Endothelial cell of umbilical vein (primary cell): ENCODE results near the gene CRACR2B. TPM values are rescaled to one million over a fixed set of nuclear protein-coding genes. Genes with fewer than 3 reads are reported as not detected.

ENCODE experiments used
- BruUV-seq: library from RNA; stranded (reverse); fragments of 400-500 nt; replicated peaks from 2 replicates; lab custom pipeline; 2021; lab: Mats Ljungman, UMichigan
- CTCF ChIA-PET: fragments of 300-600, 350-600 bp; sonication (Branson Sonifier 250); formaldehyde crosslinking; loops from one replicate; lab custom pipeline; 2021; ENCODE audit warnings: antibody characterized with exemption, inconsistent platforms; lab: Charles Lee
- POLR2A ChIA-PET: fragments of 300-600, 350-600 bp; sonication (Branson Sonifier 250); formaldehyde crosslinking; loops from one replicate; lab custom pipeline; 2021; ENCODE audit warnings: antibody characterized with exemption, inconsistent platforms; lab: Charles Lee
- DNase-seq: peaks from one replicate; pipeline ENCODE4 v3.0.0-alpha.2; 2011; ENCODE audit warnings: low read depth, low spot score
- FAIRE-seq: peaks from 2 replicates; lab custom pipeline; 2011; peaks lifted over from hg19 to GRCh38; lab: Jason Lieb, UNC
- H2AFZ ChIP-seq: 2 replicates; pipeline ENCODE4 v1.6.0; 2012; ENCODE audit warnings: low read depth, low read length, control low read depth, inconsistent platforms
- H3K27ac ChIP-seq: 2 replicates; pipeline ENCODE4 v1.5.1; 2011; ENCODE audit warnings: low read depth, mild to moderate bottlenecking, control low read depth, low read length, moderate library complexity; ENCODE audit not compliant: insufficient read depth
- H3K27me3 ChIP-seq, 2 experiments: 2 replicates each; pipeline versions ENCODE4 v1.6.0 to v1.6.1; 2011; ENCODE audit warnings: low read length in 2 of 2, mixed read lengths in 1 of 2; ENCODE audit not compliant: control insufficient read depth in 2 of 2, insufficient read depth in 2 of 2
- H3K36me3 ChIP-seq, 2 experiments: 2 replicates in 1 of 2; 3 replicates in 1 of 2; pipeline ENCODE4 v1.5.1; 2011; ENCODE audit warnings: low read length in 2 of 2, mild to moderate bottlenecking in 1 of 2, moderate library complexity in 1 of 2; ENCODE audit not compliant: control insufficient read depth in 2 of 2, insufficient read depth in 2 of 2; ENCODE audit errors: extremely low read depth in 1 of 2
- H3K4me1 ChIP-seq: 3 replicates; pipeline ENCODE4 v1.5.1; 2011; ENCODE audit warnings: mild to moderate bottlenecking, low read length; ENCODE audit not compliant: control insufficient read depth, insufficient read depth; ENCODE audit errors: extremely low read depth
- H3K4me2 ChIP-seq: 2 replicates; pipeline ENCODE4 v1.6.1; 2011; ENCODE audit warnings: low read length, control low read depth, mixed read lengths; ENCODE audit not compliant: insufficient read depth
- H3K4me3 ChIP-seq, 3 experiments: fragments of 200-600 bp in 1 of 3; sonication (generic), shearing (Covaris generic) in 1 of 3; replicated peaks in 1 of 3; 2 replicates each; pipeline ENCODE4 v1.5.1; 2011 to 2016; ENCODE audit warnings: control low read depth in 3 of 3, low read length in 3 of 3, mild to moderate bottlenecking in 2 of 3, inconsistent platforms in 1 of 3, low read depth in 1 of 3, moderate library complexity in 1 of 3; ENCODE audit not compliant: insufficient read depth in 1 of 3
- H3K79me2 ChIP-seq: 2 replicates; pipeline ENCODE4 v1.6.0; 2012; ENCODE audit warnings: low read length, inconsistent platforms; ENCODE audit not compliant: control insufficient read depth, insufficient read depth
- H3K9ac ChIP-seq: replicated peaks from 2 replicates; pipeline ENCODE3; 2011; ENCODE audit warnings: low read length, control low read depth; ENCODE audit not compliant: insufficient read depth; ENCODE audit errors: extremely low read depth
- H3K9me1 ChIP-seq: replicated peaks from 3 replicates; pipeline ENCODE4 v1.6.0; 2011; ENCODE audit warnings: mild to moderate bottlenecking, low read length; ENCODE audit not compliant: control insufficient read depth, insufficient read depth; ENCODE audit errors: extremely low read depth
- H3K9me3 ChIP-seq: replicated peaks from 2 replicates; pipeline ENCODE4 v1.5.1; 2012; ENCODE audit warnings: low read length, inconsistent platforms; ENCODE audit not compliant: control insufficient read depth, insufficient read depth
- H4K20me1 ChIP-seq: replicated peaks from 2 replicates; pipeline ENCODE3; 2011; ENCODE audit warnings: mild to moderate bottlenecking, low read length; ENCODE audit not compliant: control insufficient read depth, insufficient read depth; ENCODE audit errors: extremely low read depth
- MYC ChIP-seq: IDR thresholded peaks from one replicate; pipeline ENCODE4 v1.6.1; 2011; ENCODE audit warnings: mild to moderate bottlenecking, low read depth, low read length
- POLR2AphosphoS5 ChIP-seq: IDR thresholded peaks from 2 replicates; pipeline ENCODE4 v1.6.1; 2012; ENCODE audit warnings: low read depth, mild to moderate bottlenecking, control low read depth, low read length, moderate library complexity; ENCODE audit not compliant: insufficient read depth
- dilution Hi-C: fragments of 300-500 bp; cut with MboI; formaldehyde crosslinking; loops from one replicate; pipeline ENCODE4 v1.15.0; 2019; ENCODE audit warnings: low sequenced_read_pairs; ENCODE audit not compliant: extremely low pct_ligation_motif_present
- intact Hi-C: fragments of 100-400 bp; cut with micrococcal nuclease; formaldehyde crosslinking; loops from one replicate; pipeline ENCODE4 v1.10.0; 2022
- polyA plus RNA-seq, 4 experiments: library from polyadenylated mRNA; depleted of rRNA in 3 of 4; stranded (reverse) in 3 of 4; unstranded in 1 of 4; fragments of >200 nt; gene quantifications; 2 replicates each; pipeline versions ENCODE4 v1.2.1 to v1.2.3, GENCODE V29; 2011 to 2012; ENCODE audit warnings: missing spikeins in 1 of 4
- total RNA-seq: library from RNA; stranded (reverse); gene quantifications from 2 replicates; pipeline ENCODE4 v1.2.3, GENCODE V29; 2021
- TF ChIP-seq, protein P1 (sequence below), 2 donors: IDR thresholded peaks; 1 replicate in 1 of 2; 2 replicates in 1 of 2; pipeline ENCODE4 v1.5.1; 2011; ENCODE audit warnings: low read length in 2 of 2, mild to moderate bottlenecking in 2 of 2, moderate library complexity in 2 of 2, control low read depth in 1 of 2, inconsistent platforms in 1 of 2, low read depth in 1 of 2; ENCODE audit not compliant: insufficient read depth in 1 of 2; ENCODE audit errors: extremely low read depth in 1 of 2

Gene CRACR2B
- total and polyA plus RNA-seq, 2 donors (not counting 3 experiments of a cell fraction or from before 2014, with no cell fraction given), result 8.4 to 9.3 TPM

DNA sequence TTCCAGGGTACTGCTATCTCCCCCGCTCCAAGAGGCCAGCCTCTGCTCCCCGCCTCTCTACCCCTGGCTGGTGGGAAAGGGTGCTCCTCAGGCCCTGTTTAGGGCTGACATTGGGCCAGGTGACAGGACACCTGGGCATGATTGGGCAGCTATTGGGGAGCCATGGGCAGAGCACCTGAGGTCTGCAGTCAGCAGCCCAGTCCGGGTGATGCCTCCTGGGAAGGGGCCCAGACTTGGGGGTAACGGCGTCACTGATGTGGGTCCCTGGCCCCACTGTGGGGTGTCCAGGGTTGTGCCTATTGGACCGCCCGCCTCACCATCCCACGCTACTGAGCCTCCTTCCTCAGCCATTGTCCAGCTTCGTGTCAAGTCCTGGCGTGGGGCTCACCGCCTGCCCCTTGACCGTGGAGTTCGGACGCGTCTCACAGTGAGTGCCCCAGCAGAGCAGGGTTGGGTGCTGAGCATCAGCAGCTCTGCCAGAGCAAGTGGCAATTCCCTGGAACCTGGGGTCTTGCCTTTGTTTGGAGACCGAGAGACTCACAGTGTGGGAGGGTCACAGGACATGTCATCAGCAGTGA lies 47.7 kb upstream of the CRACR2B start:
- Histone ChIP-seq H3K27me3 (no peaks in the 10 kb centered on the region), H3K9ac (no peak overlapping the region), H2AFZ (no peak overlapping the region), H3K9me1 (no peaks in the 10 kb centered on the region), H3K27ac (no peak overlapping the region), H3K36me3 (no peaks in the 10 kb centered on the region), H4K20me1 (no peaks in the 10 kb centered on the region), H3K4me3 (no peak overlapping the region), H3K79me2 (peaks cover 34% of the 10 kb centered on the region), H3K9me3 (no peaks in the 10 kb centered on the region), H3K4me1 (peaks cover 19% of the 10 kb centered on the region), H3K4me2 (no peak overlapping the region)
- CTCF ChIA-PET, result no interaction called here
- FAIRE-seq (no peak), DNase-seq (no peak)
- intact Hi-C loops (no loop called here), dilution Hi-C loops (no loop called here)
- POLR2A ChIA-PET, result no interaction called here
- BruUV-seq, result no TSS peak
- TF ChIP-seq, protein P1, sequence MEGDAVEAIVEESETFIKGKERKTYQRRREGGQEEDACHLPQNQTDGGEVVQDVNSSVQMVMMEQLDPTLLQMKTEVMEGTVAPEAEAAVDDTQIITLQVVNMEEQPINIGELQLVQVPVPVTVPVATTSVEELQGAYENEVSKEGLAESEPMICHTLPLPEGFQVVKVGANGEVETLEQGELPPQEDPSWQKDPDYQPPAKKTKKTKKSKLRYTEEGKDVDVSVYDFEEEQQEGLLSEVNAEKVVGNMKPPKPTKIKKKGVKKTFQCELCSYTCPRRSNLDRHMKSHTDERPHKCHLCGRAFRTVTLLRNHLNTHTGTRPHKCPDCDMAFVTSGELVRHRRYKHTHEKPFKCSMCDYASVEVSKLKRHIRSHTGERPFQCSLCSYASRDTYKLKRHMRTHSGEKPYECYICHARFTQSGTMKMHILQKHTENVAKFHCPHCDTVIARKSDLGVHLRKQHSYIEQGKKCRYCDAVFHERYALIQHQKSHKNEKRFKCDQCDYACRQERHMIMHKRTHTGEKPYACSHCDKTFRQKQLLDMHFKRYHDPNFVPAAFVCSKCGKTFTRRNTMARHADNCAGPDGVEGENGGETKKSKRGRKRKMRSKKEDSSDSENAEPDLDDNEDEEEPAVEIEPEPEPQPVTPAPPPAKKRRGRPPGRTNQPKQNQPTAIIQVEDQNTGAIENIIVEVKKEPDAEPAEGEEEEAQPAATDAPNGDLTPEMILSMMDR (IDR thresholded peaks at IDR 0.05; ENCODE audit: extremely low read depth in 1 of 2, insufficient read depth in 1 of 2, low read depth in 1 of 2, low read length in 2 of 2), result no peak
- TF ChIP-seq MYC (no peak), POLR2AphosphoS5 (no peak)
